Natural killer cell (primary cell): ENCODE results near the gene CAPZA2. TPM values are rescaled to one million over a fixed set of nuclear protein-coding genes. Genes with fewer than 3 reads are reported as not detected.
"Not testable (repeated sequence)": the region's sequence is repeated elsewhere in the genome, so short reads cannot be mapped to it uniquely, and the experiment has no call there.

Source experiments
- ATAC-seq, 3 donors: fragments of 150-1000 bp in 2 of 3; fragments of 200-7000 bp in 1 of 3; cut with Tn5 transposase; 1 replicate in 1 of 3; 2 replicates in 2 of 3; pipeline ENCODE4 v1.10.0; 2021; ENCODE audit warnings: mild to moderate bottlenecking in 2 of 3, moderate library complexity in 2 of 3
- DNase-seq, 2 donors: peaks; one replicate each; pipeline versions ENCODE4 v3.0.0 to v3.0.0-alpha.2; 2013 to 2021; ENCODE audit warnings: mixed read lengths in 1 of 2
- H3K27ac ChIP-seq: one replicate; pipeline ENCODE4 v1.5.1; 2013; ENCODE audit warnings: mild to moderate bottlenecking, low read length
- H3K27me3 ChIP-seq: one replicate; pipeline ENCODE4 v1.6.1; 2013; ENCODE audit warnings: low read length; ENCODE audit not compliant: control insufficient read depth, insufficient read depth
- H3K36me3 ChIP-seq: one replicate; pipeline ENCODE4 v1.6.1; 2013; ENCODE audit warnings: low read length; ENCODE audit not compliant: control insufficient read depth, insufficient read depth
- H3K4me1 ChIP-seq: one replicate; pipeline ENCODE4 v1.6.1; 2013; ENCODE audit warnings: low read length; ENCODE audit not compliant: control insufficient read depth, insufficient read depth
- H3K4me3 ChIP-seq: one replicate; pipeline ENCODE4 v1.5.1; 2013; ENCODE audit warnings: low read length
- H3K9me3 ChIP-seq: one replicate; pipeline ENCODE4 v1.6.1; 2013; ENCODE audit warnings: low read length; ENCODE audit not compliant: control insufficient read depth, insufficient read depth
- H3K27ac Mint-ChIP-seq, 2 donors: one replicate each; pipeline ENCODE4 v1.8.0; 2022; ENCODE audit warnings: mild to moderate bottlenecking in 2 of 2, mixed read lengths in 2 of 2, moderate library complexity in 1 of 2
- H3K27me3 Mint-ChIP-seq, 2 donors: one replicate each; pipeline ENCODE4 v1.8.0; 2022; ENCODE audit warnings: low read depth in 2 of 2, mixed read lengths in 2 of 2
- H3K36me3 Mint-ChIP-seq: one replicate; pipeline ENCODE4 v1.8.0; 2022; ENCODE audit warnings: mixed read lengths
- H3K4me1 Mint-ChIP-seq, 2 donors: one replicate each; pipeline ENCODE4 v1.8.0; 2022; ENCODE audit warnings: mixed read lengths in 2 of 2
- H3K4me3 Mint-ChIP-seq: one replicate; pipeline ENCODE4 v1.8.0; 2022; ENCODE audit warnings: mild to moderate bottlenecking, moderate library complexity, mixed read lengths
- H3K9me3 Mint-ChIP-seq, 2 donors: one replicate each; pipeline ENCODE4 v1.8.0; 2022; ENCODE audit warnings: mixed read lengths in 2 of 2
- CTCF ChIP-seq: fragments of 200-600 bp; IDR thresholded peaks from one replicate; pipeline ENCODE4 v1.8.0; 2022; ENCODE audit warnings: antibody characterized with exemption
- WGBS: methylation state at CpG from one replicate; pipeline ENCODE4 v1.1.7; 2013; ENCODE audit warnings: missing lambda C conversion rate; ENCODE audit not compliant: insufficient coverage; 5-methylcytosine and 5-hydroxymethylcytosine counted together
- intact Hi-C: fragments of 100-400 bp; cut with micrococcal nuclease; formaldehyde crosslinking; loops from one replicate; pipeline ENCODE4 v1.14.2; 2022
- total RNA-seq, 4 donors: library from RNA; stranded (reverse); fragments of 120-200 nt in 1 of 4; gene quantifications; one replicate each; pipeline versions ENCODE4 v1.2.3 to v1.2.4, GENCODE V29; 2013 to 2022

CAPZA2 gene
- total RNA-seq, 3 donors from 2014 or later (not counting 1 experiment from before 2014, with no cell fraction given), result 97.0 to 135 (median 131) TPM

- ATAC-seq (no peak), DNase-seq (no peak)
- Mint-ChIP-seq H3K27ac (no peak overlapping the region), H3K4me1 (no peaks in the 10 kb centered on the region), H3K36me3 (no peaks in the 10 kb centered on the region), H3K27me3 (peaks cover 19 to 27% of the 10 kb centered on the region in 2 donors), H3K4me3 (no peak overlapping the region), H3K9me3 (no peaks in the 10 kb centered on the region)
- no peak for TF ChIP-seq CTCF
- no peaks in the 10 kb centered on the region for H3K36me3 ChIP-seq
- H3K27me3 ChIP-seq, result no peaks in the 10 kb centered on the region
- no peak overlapping the region for H3K4me3 ChIP-seq
- no peaks in the 10 kb centered on the region for H3K4me1 ChIP-seq
- WGBS, result 95% methylated on average over 3 of the region's 3 CpGs
- intact Hi-C loops, result no loop called here
- no peaks in the 10 kb centered on the region for H3K9me3 ChIP-seq
- H3K27ac ChIP-seq, result no peak overlapping the region
These were observed 42.2 kb upstream of the CAPZA2 start for GRCh38 chr7:116820149-116820548.

- H3K4me3 Mint-ChIP-seq, H3K4me1 ChIP-seq, intact Hi-C loops, H3K27me3 ChIP-seq, H3K9me3 Mint-ChIP-seq, H3K4me1 Mint-ChIP-seq, H3K36me3 ChIP-seq, H3K36me3 Mint-ChIP-seq, H3K4me3 ChIP-seq, H3K27ac ChIP-seq, ATAC-seq, H3K9me3 ChIP-seq, H3K27ac Mint-ChIP-seq, DNase-seq: not testable (repeated sequence)
- peaks cover 19 to 38% of the 10 kb centered on the region in 2 donors for H3K27me3 Mint-ChIP-seq
- 100% methylated on average over 4 of the region's 4 CpGs for WGBS
These were observed 40.7 kb upstream of the CAPZA2 start for GRCh38 chr7:116821647-116822046.

- Histone ChIP-seq H3K9me3 (no peaks in the 10 kb centered on the region), H3K4me1 (no peaks in the 10 kb centered on the region), H3K27ac (no peak overlapping the region), H3K4me3 (no peak overlapping the region), H3K27me3 (no peaks in the 10 kb centered on the region), H3K36me3 (no peaks in the 10 kb centered on the region)
- H3K36me3 Mint-ChIP-seq, result no peaks in the 10 kb centered on the region
- ATAC-seq (no peak), DNase-seq (no peak)
- no peak overlapping the region for H3K27ac Mint-ChIP-seq
- H3K9me3 Mint-ChIP-seq, result no peaks in the 10 kb centered on the region
- intact Hi-C loops, result no loop called here
- H3K27me3 Mint-ChIP-seq, result peaks cover 19 to 35% of the 10 kb centered on the region in 2 donors
- no peak for TF ChIP-seq CTCF
- H3K4me1 Mint-ChIP-seq, result no peaks in the 10 kb centered on the region
- H3K4me3 Mint-ChIP-seq, result no peak overlapping the region
These were observed 37.9 kb upstream of the CAPZA2 start for GRCh38 chr7:116824449-116824848.

- Mint-ChIP-seq H3K27ac (no peak overlapping the region), H3K4me1 (no peaks in the 10 kb centered on the region), H3K36me3 (no peaks in the 10 kb centered on the region), H3K9me3 (no peaks in the 10 kb centered on the region), H3K27me3 (peaks cover 17 to 29% of the 10 kb centered on the region in 2 donors), H3K4me3 (no peak overlapping the region)
- TF ChIP-seq CTCF, result no peak
- no peaks in the 10 kb centered on the region for H3K36me3 ChIP-seq
- H3K4me3 ChIP-seq, result no peak overlapping the region
- ATAC-seq (no peak), DNase-seq (peak in 1 of 2 donors; percentile 5)
- no peaks in the 10 kb centered on the region for H3K27me3 ChIP-seq
- no peak overlapping the region for H3K27ac ChIP-seq
- no peaks in the 10 kb centered on the region for H3K4me1 ChIP-seq
- 93% methylated on average over 3 of the region's 4 CpGs for WGBS
- H3K9me3 ChIP-seq, result no peaks in the 10 kb centered on the region
- intact Hi-C loops, result no loop called here
These were observed 34.1 kb upstream of the CAPZA2 start for GRCh38 chr7:116828281-116828680.
